K562 (cell line): ENCODE results near the gene WWTR1.

Source experiments
- CREM ChIP-seq: IDR thresholded peaks from 2 replicates; pipeline ENCODE4 v1.6.1; 2014; ENCODE audit warnings: antibody characterized with exemption, low read depth
- EZH2 ChIP-seq: IDR thresholded peaks from 2 replicates; pipeline ENCODE4 v1.6.1; 2012; ENCODE audit warnings: low read depth, mild to moderate bottlenecking, inconsistent platforms, low read length, borderline replicate concordance
- MTF1 ChIP-seq: fragments of 250-450 bp; sonication (Bioruptor Pico); IDR thresholded peaks from 2 replicates; pipeline ENCODE4 v1.9.0; 2021; ENCODE audit warnings: moderate library complexity, mild to moderate bottlenecking, inconsistent platforms, borderline replicate concordance
- TF ChIP-seq, protein P1 (sequence below), 3 experiments: IDR thresholded peaks in 2 of 3; conservative IDR thresholded peaks in 1 of 3; 2 replicates each; pipeline ENCODE4 v1.5.1; 2011 to 2012; ENCODE audit warnings: low read length in 3 of 3, mild to moderate bottlenecking in 3 of 3, control low read depth in 2 of 3, improper control_type of control experiment in 1 of 3, inconsistent platforms in 1 of 3, low read depth in 1 of 3, mixed read lengths in 1 of 3, moderate library complexity in 1 of 3; ENCODE audit not compliant: insufficient read depth in 2 of 3
- TF ChIP-seq, protein P2 (sequence below), 2 experiments: fragments of 450-650 bp in 1 of 2; sonication (generic) in 1 of 2; formaldehyde crosslinking in 1 of 2; IDR thresholded peaks; 2 replicates each; pipeline versions ENCODE4 v1.7.1 to v1.9.0; 2016 to 2022; ENCODE audit warnings: inconsistent platforms in 1 of 2, mild to moderate bottlenecking in 1 of 2, missing genetic modification reagents in 1 of 2
- TF ChIP-seq, protein P3 (sequence below): sonication (generic); formaldehyde crosslinking; IDR thresholded peaks from 2 replicates; pipeline ENCODE4 v1.8.1; 2023; ENCODE audit warnings: mild to moderate bottlenecking, missing genetic modification reagents
- TF ChIP-seq, protein P4 (sequence below): sonication (generic); formaldehyde crosslinking; IDR thresholded peaks from 2 replicates; pipeline ENCODE4 v1.8.1; 2022; ENCODE audit warnings: missing genetic modification reagents

DNA sequence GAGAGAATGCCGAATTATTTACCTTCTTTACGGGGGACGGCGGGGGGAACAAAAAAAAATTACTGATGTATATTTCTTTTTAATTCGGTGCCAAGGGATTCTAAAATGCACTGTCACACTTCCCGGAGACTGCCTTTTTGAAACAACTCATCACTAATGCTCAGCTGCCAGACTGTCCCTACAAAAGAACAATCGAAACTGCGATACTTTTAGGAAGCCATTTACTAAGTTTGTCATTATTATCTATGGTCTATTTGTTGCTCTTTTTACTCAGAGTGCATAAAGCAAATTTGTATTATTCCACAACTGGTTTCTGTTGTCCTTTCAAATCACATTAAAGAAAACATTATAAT, 122.5 kb downstream of the WWTR1 start:
- TF ChIP-seq EZH2 (no peak), MTF1 (CRISPR knock-in tag) (no peak), CREM (no peak)
- TF ChIP-seq, protein P1, sequence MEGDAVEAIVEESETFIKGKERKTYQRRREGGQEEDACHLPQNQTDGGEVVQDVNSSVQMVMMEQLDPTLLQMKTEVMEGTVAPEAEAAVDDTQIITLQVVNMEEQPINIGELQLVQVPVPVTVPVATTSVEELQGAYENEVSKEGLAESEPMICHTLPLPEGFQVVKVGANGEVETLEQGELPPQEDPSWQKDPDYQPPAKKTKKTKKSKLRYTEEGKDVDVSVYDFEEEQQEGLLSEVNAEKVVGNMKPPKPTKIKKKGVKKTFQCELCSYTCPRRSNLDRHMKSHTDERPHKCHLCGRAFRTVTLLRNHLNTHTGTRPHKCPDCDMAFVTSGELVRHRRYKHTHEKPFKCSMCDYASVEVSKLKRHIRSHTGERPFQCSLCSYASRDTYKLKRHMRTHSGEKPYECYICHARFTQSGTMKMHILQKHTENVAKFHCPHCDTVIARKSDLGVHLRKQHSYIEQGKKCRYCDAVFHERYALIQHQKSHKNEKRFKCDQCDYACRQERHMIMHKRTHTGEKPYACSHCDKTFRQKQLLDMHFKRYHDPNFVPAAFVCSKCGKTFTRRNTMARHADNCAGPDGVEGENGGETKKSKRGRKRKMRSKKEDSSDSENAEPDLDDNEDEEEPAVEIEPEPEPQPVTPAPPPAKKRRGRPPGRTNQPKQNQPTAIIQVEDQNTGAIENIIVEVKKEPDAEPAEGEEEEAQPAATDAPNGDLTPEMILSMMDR (IDR thresholded peaks at IDR 0.05 in 2 of 3, conservative IDR thresholded peaks at IDR 0.05 in 1 of 3; ENCODE audit: insufficient read depth in 2 of 3, low read depth in 1 of 3, low read length in 3 of 3), result no peak
- TF ChIP-seq, protein P2, sequence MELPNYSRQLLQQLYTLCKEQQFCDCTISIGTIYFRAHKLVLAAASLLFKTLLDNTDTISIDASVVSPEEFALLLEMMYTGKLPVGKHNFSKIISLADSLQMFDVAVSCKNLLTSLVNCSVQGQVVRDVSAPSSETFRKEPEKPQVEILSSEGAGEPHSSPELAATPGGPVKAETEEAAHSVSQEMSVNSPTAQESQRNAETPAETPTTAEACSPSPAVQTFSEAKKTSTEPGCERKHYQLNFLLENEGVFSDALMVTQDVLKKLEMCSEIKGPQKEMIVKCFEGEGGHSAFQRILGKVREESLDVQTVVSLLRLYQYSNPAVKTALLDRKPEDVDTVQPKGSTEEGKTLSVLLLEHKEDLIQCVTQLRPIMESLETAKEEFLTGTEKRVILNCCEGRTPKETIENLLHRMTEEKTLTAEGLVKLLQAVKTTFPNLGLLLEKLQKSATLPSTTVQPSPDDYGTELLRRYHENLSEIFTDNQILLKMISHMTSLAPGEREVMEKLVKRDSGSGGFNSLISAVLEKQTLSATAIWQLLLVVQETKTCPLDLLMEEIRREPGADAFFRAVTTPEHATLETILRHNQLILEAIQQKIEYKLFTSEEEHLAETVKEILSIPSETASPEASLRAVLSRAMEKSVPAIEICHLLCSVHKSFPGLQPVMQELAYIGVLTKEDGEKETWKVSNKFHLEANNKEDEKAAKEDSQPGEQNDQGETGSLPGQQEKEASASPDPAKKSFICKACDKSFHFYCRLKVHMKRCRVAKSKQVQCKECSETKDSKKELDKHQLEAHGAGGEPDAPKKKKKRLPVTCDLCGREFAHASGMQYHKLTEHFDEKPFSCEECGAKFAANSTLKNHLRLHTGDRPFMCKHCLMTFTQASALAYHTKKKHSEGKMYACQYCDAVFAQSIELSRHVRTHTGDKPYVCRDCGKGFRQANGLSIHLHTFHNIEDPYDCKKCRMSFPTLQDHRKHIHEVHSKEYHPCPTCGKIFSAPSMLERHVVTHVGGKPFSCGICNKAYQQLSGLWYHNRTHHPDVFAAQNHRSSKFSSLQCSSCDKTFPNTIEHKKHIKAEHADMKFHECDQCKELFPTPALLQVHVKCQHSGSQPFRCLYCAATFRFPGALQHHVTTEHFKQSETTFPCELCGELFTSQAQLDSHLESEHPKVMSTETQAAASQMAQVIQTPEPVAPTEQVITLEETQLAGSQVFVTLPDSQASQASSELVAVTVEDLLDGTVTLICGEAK (IDR thresholded peaks at IDR 0.05), result no peak
- TF ChIP-seq, protein P2 (CRISPR knock-in tag; IDR thresholded peaks at IDR 0.05), result no peak
- TF ChIP-seq, protein P3, sequence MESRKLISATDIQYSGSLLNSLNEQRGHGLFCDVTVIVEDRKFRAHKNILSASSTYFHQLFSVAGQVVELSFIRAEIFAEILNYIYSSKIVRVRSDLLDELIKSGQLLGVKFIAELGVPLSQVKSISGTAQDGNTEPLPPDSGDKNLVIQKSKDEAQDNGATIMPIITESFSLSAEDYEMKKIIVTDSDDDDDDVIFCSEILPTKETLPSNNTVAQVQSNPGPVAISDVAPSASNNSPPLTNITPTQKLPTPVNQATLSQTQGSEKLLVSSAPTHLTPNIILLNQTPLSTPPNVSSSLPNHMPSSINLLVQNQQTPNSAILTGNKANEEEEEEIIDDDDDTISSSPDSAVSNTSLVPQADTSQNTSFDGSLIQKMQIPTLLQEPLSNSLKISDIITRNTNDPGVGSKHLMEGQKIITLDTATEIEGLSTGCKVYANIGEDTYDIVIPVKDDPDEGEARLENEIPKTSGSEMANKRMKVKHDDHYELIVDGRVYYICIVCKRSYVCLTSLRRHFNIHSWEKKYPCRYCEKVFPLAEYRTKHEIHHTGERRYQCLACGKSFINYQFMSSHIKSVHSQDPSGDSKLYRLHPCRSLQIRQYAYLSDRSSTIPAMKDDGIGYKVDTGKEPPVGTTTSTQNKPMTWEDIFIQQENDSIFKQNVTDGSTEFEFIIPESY (CRISPR knock-in tag), result no peak
- TF ChIP-seq, protein P4, sequence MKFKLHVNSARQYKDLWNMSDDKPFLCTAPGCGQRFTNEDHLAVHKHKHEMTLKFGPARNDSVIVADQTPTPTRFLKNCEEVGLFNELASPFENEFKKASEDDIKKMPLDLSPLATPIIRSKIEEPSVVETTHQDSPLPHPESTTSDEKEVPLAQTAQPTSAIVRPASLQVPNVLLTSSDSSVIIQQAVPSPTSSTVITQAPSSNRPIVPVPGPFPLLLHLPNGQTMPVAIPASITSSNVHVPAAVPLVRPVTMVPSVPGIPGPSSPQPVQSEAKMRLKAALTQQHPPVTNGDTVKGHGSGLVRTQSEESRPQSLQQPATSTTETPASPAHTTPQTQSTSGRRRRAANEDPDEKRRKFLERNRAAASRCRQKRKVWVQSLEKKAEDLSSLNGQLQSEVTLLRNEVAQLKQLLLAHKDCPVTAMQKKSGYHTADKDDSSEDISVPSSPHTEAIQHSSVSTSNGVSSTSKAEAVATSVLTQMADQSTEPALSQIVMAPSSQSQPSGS (CRISPR knock-in tag), result no peak
